Stimulated activated CD8-positive, alpha-beta memory T cell treated with anti-CD3 and anti-CD28 coated beads, Interleukin-12 subunit alpha, Interleukin-12 subunit beta, amount 100 ng/mL, for 24 hours (primary cell): ENCODE results near the gene ADPRS.
A peak's percentile ranks its signal among the peaks of the same experiment; 100 is the strongest.

Experiments used
- DNase-seq: peaks from one replicate; pipeline ENCODE4 v3.0.0-alpha.2; 2020; ENCODE audit errors: extremely low read depth

The ADPRS gene

GRCh38 chr1:36087233-36088123, 1.2 kb upstream of the ADPRS start:
- DNase-seq = no peak

GRCh38 chr1:36088265-36088576, 471 bp upstream of the ADPRS start:
- no peak for DNase-seq

- DNase-seq = no peak
These were observed 865 bp downstream of the ADPRS start for GRCh38 chr1:36089393-36090121.

- no peak for DNase-seq
These were observed 2.4 kb downstream of the ADPRS start for GRCh38 chr1:36091141-36091540.

- no peak for DNase-seq
These were observed 3.0 kb downstream of the ADPRS start for GRCh38 chr1:36091698-36092097.

- no peak for DNase-seq
These were observed 3.6 kb downstream of the ADPRS start for GRCh38 chr1:36092166-36092797.

- DNase-seq = no peak
These were observed 4.1 kb downstream of the ADPRS start for GRCh38 chr1:36092798-36093185.

- DNase-seq = no peak
These were observed 4.5 kb downstream of the ADPRS start for GRCh38 chr1:36093226-36093625.

GRCh38 chr1:36093929-36094328, 5.2 kb downstream of the ADPRS start:
- DNase-seq = no peak

GRCh38 chr1:36094621-36095061, 5.9 kb downstream of the ADPRS start:
- DNase-seq = no peak

- DNase-seq = no peak
These were observed 7.2 kb downstream of the ADPRS start for GRCh38 chr1:36095760-36096405.

GRCh38 chr1:36096500-36097432, 8.1 kb downstream of the ADPRS start:
- DNase-seq = no peak

GRCh38 chr1:36097693-36098585, 9.2 kb downstream of the ADPRS start:
- DNase-seq = no peak

GRCh38 chr1:36098650-36099365, 10.1 kb downstream of the ADPRS start:
- no peak for DNase-seq

- DNase-seq = peak; percentile 55
These were observed 11.1 kb downstream of the ADPRS start for GRCh38 chr1:36099681-36100341.

GRCh38 chr1:36100376-36100775, 11.7 kb downstream of the ADPRS start:
- DNase-seq = no peak

GRCh38 chr1:36101546-36101945, 12.9 kb downstream of the ADPRS start:
- no peak for DNase-seq

- no peak for DNase-seq
These were observed 17.6 kb downstream of the ADPRS start for GRCh38 chr1:36106269-36106668.

GRCh38 chr1:36107394-36107793, 18.7 kb downstream of the ADPRS start:
- no peak for DNase-seq
